Esophagus muscularis mucosa (tissue), 4 donors: ENCODE measurements around the gene ADGRV1. TPM values are rescaled to one million over a fixed set of nuclear protein-coding genes. Genes with fewer than 3 reads are reported as not detected.
"Not testable (repeated sequence)": the region's sequence is repeated elsewhere in the genome, so short reads cannot be mapped to it uniquely, and the experiment has no call there.

Source experiments
- DNase-seq: peaks from one replicate; pipeline ENCODE4 v3.0.0-alpha.2; 2017; ENCODE audit errors: extremely low spot score
- H3K27ac ChIP-seq, 4 donors: fragments of 200-600 bp; sonication (generic); replicated peaks in 1 of 4; 1 replicate in 3 of 4; 2 replicates in 1 of 4; pipeline ENCODE4 v1.5.1; 2016 to 2019; ENCODE audit warnings: mild to moderate bottlenecking in 1 of 4
- H3K27me3 ChIP-seq, 4 donors: fragments of 200-600 bp; sonication (generic); one replicate each; pipeline versions ENCODE4 v1.5.1 to v1.6.0; 2016 to 2019
- H3K36me3 ChIP-seq, 4 donors: fragments of 200-600 bp; sonication (generic); one replicate each; pipeline ENCODE4 v1.5.1; 2016 to 2019
- H3K4me1 ChIP-seq, 4 donors: fragments of 200-600 bp; sonication (generic); one replicate each; pipeline ENCODE4 v1.5.1; 2016 to 2019
- H3K4me3 ChIP-seq, 4 donors: fragments of 200-600 bp; sonication (generic); 1 replicate in 2 of 4; 2 replicates in 2 of 4; pipeline ENCODE4 v1.5.1; 2016 to 2019; ENCODE audit warnings: mild to moderate bottlenecking in 4 of 4, moderate library complexity in 1 of 4
- H3K9me3 ChIP-seq, 4 donors: fragments of 200-600 bp; sonication (generic); 1 replicate in 3 of 4; 2 replicates in 1 of 4; pipeline ENCODE4 v1.5.1; 2016 to 2019
- EP300 ChIP-seq: sonication (generic); formaldehyde crosslinking; IDR thresholded peaks from one replicate; pipeline ENCODE4 v1.6.1; 2017; ENCODE audit warnings: antibody characterized with exemption
- POLR2A ChIP-seq: fragments of 450-650 bp; IDR thresholded peaks from one replicate; pipeline ENCODE4 v1.6.1; 2017; ENCODE audit warnings: antibody characterized with exemption, moderate library complexity, mild to moderate bottlenecking, low read depth
- POLR2AphosphoS5 ChIP-seq, 2 donors: sonication (generic); formaldehyde crosslinking; IDR thresholded peaks; one replicate each; pipeline ENCODE4 v1.6.1; 2017; ENCODE audit warnings: antibody characterized with exemption in 2 of 2
- WGBS: methylation state at CpG from one replicate; pipeline ENCODE4 v1.1.5; 2018; 5-methylcytosine and 5-hydroxymethylcytosine counted together
- intact Hi-C: fragments of 100-400 bp; cut with DNase I; formaldehyde crosslinking; loops from one replicate; pipeline ENCODE4 v1.15.1; 2023
- total RNA-seq, 4 donors: library from RNA; depleted of rRNA; stranded (reverse); fragments of >200 nt; gene quantifications; one replicate each; pipeline versions ENCODE4 v1.1.0 to v1.2.1, GENCODE V29; 2016
- TF ChIP-seq, protein P1 (sequence below), 3 experiments: fragments of 200-600 bp in 2 of 3; fragments of 450-650 bp in 1 of 3; sonication (generic) in 2 of 3; IDR thresholded peaks; one replicate each; pipeline ENCODE4 v1.5.1; 2017 to 2019; ENCODE audit warnings: antibody characterized with exemption in 3 of 3, mild to moderate bottlenecking in 2 of 3, moderate library complexity in 1 of 3

The ADGRV1 gene
- total RNA-seq, 4 donors from 2014 or later = 0.42 to 1.4 (median 0.54) TPM

DNA sequence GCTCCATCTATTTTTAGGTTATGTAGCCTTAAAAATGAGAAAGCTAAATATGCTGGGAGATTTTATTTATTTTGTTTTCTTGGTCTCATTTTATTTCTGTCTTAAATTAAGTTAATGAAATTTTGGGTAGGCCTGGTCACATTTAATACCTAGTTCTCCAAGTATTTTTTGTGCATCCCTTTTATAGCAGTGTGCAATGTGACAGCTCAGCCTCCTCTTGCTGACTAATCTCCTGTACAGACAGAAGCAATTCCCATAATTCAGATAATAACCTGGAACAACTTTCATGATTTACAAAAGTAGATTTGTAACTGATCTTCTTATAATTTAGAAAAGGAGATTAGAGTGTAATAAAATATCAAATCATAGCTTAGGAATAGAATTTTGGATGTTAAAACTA is 403.9 kb downstream of the ADGRV1 start:
- no peak for DNase-seq
- H3K36me3 ChIP-seq = no peaks in the 10 kb centered on the region
- TF ChIP-seq POLR2AphosphoS5 (IDR thresholded peaks at IDR 0.05) = no peak
- TF ChIP-seq POLR2A = no peak
- TF ChIP-seq, protein P1, sequence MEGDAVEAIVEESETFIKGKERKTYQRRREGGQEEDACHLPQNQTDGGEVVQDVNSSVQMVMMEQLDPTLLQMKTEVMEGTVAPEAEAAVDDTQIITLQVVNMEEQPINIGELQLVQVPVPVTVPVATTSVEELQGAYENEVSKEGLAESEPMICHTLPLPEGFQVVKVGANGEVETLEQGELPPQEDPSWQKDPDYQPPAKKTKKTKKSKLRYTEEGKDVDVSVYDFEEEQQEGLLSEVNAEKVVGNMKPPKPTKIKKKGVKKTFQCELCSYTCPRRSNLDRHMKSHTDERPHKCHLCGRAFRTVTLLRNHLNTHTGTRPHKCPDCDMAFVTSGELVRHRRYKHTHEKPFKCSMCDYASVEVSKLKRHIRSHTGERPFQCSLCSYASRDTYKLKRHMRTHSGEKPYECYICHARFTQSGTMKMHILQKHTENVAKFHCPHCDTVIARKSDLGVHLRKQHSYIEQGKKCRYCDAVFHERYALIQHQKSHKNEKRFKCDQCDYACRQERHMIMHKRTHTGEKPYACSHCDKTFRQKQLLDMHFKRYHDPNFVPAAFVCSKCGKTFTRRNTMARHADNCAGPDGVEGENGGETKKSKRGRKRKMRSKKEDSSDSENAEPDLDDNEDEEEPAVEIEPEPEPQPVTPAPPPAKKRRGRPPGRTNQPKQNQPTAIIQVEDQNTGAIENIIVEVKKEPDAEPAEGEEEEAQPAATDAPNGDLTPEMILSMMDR (IDR thresholded peaks at IDR 0.05) = no peak
- TF ChIP-seq EP300 = no peak

DNA sequence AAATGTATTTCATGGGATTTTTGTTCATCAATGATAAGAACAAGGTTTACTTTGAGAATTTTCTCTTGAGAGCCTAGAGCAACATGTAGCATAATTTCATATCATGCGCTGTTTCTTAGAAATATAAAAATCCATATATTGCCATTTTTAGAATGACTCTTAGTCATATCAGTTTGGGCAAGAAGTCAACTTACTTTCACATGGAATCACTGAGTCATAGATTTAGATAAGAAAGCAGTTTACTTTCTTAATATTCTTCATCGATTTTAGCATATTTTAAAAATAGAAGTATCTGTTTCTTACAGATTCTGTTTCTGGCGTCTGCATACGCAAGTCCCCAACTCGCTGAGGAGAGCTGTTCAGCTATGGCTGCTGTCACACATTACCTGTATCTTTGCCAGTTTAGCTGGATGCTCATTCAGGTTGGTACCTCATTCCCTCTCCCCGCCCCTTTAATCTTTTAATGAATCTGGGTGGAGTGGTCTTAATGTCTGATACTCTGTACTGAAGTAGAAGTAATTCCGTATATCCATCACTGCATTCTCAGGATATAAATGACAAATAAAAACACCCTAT is 406.6 kb downstream of the ADGRV1 start:
- DNase-seq = no peak
- Histone ChIP-seq H3K36me3 (no peaks in the 10 kb centered on the region), H3K27me3 (no peaks in the 10 kb centered on the region), H3K4me1 (peaks cover 0 to 7% (median 0%) of the 10 kb centered on the region in 4 donors), H3K9me3 (peaks cover 0 to 5% (median 2%) of the 10 kb centered on the region in 4 donors), H3K27ac (no peak overlapping the region), H3K4me3 (no peak overlapping the region)
- 96% methylated on average over 7 of the region's 7 CpGs for WGBS
- TF ChIP-seq, protein P1 (IDR thresholded peaks at IDR 0.05) = no peak
- TF ChIP-seq POLR2A = no peak
- no peak for TF ChIP-seq EP300
- TF ChIP-seq POLR2AphosphoS5 (IDR thresholded peaks at IDR 0.05) = no peak
- intact Hi-C loops = no loop called here

More for the DNA sequence above, 403.9 kb downstream of the ADGRV1 start:
- Histone ChIP-seq H3K27me3 (no peaks in the 10 kb centered on the region), H3K27ac (no peak overlapping the region), H3K9me3 (no peaks in the 10 kb centered on the region), H3K4me3 (no peak overlapping the region), H3K4me1 (peaks cover 0 to 7% (median 0%) of the 10 kb centered on the region in 4 donors)
- intact Hi-C loops = no loop called here

DNA sequence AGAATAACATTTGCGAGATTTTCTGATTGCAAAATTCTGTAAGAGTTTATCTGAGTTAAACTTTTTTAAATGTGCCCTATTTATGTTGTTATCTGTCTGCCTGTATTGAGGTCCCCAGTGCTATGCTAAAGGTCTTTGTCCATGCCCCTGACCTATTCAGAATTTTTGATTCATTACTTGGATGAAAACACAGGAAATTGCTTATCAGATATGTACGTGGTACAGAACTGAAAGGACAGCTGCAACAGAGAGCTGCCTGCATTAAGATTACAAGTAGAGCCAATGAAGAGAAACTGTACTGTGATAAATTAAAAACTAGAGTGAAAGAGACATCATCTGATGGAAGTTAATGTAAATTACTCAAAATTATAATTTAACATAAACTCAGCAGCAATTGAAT is 408.8 kb downstream of the ADGRV1 start:
- Histone ChIP-seq H3K9me3 (peaks cover 0 to 6% (median 2%) of the 10 kb centered on the region in 4 donors), H3K4me3 (no peak overlapping the region), H3K27ac (no peak overlapping the region), H3K4me1 (peaks cover 0 to 3% (median 0%) of the 10 kb centered on the region in 4 donors), H3K27me3 (no peaks in the 10 kb centered on the region), H3K36me3 (no peaks in the 10 kb centered on the region)
- TF ChIP-seq POLR2A (no peak), POLR2AphosphoS5 (IDR thresholded peaks at IDR 0.05) (no peak), EP300 (no peak)
- TF ChIP-seq, protein P1 (IDR thresholded peaks at IDR 0.05) = no peak
- intact Hi-C loops = no loop called here
- 58% methylated on average over 2 of the region's 2 CpGs for WGBS
- DNase-seq = no peak

DNA sequence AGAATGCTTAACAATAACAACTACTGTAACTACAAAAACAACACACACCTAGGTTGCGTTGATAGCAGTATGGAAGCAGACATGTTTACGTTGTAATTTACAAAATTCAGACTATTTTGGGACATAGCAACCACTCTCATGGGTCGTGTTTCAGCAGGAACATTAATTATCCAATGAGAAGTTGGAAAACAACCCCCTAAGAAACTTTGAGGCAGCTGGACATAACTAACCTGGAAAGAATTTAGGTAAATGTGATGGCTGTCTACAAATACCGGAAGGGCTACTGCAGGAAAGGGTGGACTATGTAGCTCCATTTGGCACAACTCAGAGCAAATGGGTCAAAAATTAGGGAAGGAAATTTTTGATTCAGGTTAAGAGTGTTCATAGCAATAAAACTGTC is 409.3 kb downstream of the ADGRV1 start:
- intact Hi-C loops = no loop called here
- DNase-seq = no peak
- Histone ChIP-seq H3K4me3 (no peak overlapping the region), H3K36me3 (no peaks in the 10 kb centered on the region), H3K4me1 (no peaks in the 10 kb centered on the region), H3K27ac (no peak overlapping the region), H3K9me3 (peaks cover 0 to 6% (median 2%) of the 10 kb centered on the region in 4 donors), H3K27me3 (no peaks in the 10 kb centered on the region)
- TF ChIP-seq POLR2A (no peak), POLR2AphosphoS5 (IDR thresholded peaks at IDR 0.05) (no peak), EP300 (no peak)
- TF ChIP-seq, protein P1 (IDR thresholded peaks at IDR 0.05) = no peak
- 63% methylated on average over 4 of the region's 4 CpGs for WGBS

DNA sequence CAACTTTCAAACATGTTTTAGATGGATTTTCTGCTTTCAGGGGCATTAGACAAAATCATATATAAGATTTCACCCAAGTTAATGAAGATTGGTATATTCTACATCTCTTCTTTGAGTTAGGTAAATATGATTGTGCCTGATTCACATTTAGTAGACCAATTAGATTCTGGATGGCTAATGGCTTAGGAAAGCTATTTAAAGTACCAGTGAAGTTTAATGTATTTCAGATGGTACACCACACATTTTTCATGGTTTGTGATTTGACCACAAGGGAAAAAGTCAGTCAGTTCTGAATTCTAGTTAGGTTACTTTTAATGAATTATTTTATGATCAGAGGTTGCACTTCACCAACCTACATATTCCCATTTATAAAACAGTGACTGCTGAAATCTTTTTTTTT is 409.7 kb downstream of the ADGRV1 start:
- DNase-seq = no peak
- H3K4me1 ChIP-seq = no peaks in the 10 kb centered on the region
- intact Hi-C loops = no loop called here
- H3K27me3 ChIP-seq = no peaks in the 10 kb centered on the region
- H3K27ac ChIP-seq = no peak overlapping the region
- H3K4me3 ChIP-seq = no peak overlapping the region
- no peaks in the 10 kb centered on the region for H3K36me3 ChIP-seq
- peaks cover 0 to 6% (median 2%) of the 10 kb centered on the region in 4 donors for H3K9me3 ChIP-seq
- TF ChIP-seq EP300 (no peak), POLR2A (no peak), POLR2AphosphoS5 (IDR thresholded peaks at IDR 0.05) (no peak)
- TF ChIP-seq, protein P1 (IDR thresholded peaks at IDR 0.05) = no peak

DNA sequence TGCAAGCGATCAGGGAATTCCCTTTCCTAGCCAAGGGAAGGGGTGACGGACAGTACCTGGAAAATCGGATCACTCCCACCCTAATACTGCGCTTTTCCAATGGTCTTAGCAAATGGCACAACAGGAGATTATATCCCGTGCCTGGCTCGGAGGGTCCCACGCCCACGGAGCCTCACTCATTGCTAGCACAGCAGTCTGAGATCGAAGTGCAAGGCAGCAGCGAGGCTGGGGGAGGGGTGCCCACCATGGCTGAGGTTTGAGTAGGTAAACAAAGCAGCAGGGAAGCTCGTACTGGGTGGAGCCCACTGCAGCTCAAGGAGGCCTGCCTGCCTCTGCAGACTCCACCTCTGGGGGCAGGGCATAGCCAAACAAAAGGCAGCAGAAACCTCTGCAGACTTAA is 411.3 kb downstream of the ADGRV1 start:
- H3K4me3 ChIP-seq, DNase-seq, H3K27me3 ChIP-seq, H3K36me3 ChIP-seq, intact Hi-C loops, H3K4me1 ChIP-seq, H3K9me3 ChIP-seq, H3K27ac ChIP-seq: not testable (repeated sequence)
- WGBS = 86% methylated on average over 11 of the region's 11 CpGs
